Neural crest cell (in vitro differentiated cells): Measurements from ENCODE around the gene CDC5L. TPM values are rescaled to one million over a fixed set of nuclear protein-coding genes. Genes with fewer than 3 reads are reported as not detected.

Experiments
- DNase-seq: peaks from one replicate; pipeline ENCODE4 v3.0.0; 2021; ENCODE audit warnings: low read depth, mixed read lengths, low spot score
- H3K27ac Mint-ChIP-seq: one replicate; pipeline ENCODE4 v1.8.0; 2021; ENCODE audit warnings: mild to moderate bottlenecking, mixed read lengths; ENCODE audit not compliant: unreplicated experiment
- H3K27me3 Mint-ChIP-seq: 2 replicates; pipeline ENCODE4 v1.8.0; 2021; ENCODE audit warnings: low read depth, mild to moderate bottlenecking, mixed read lengths
- H3K36me3 Mint-ChIP-seq: 2 replicates; pipeline ENCODE4 v1.8.0; 2021; ENCODE audit warnings: low read depth, mild to moderate bottlenecking, mixed read lengths
- H3K4me1 Mint-ChIP-seq: 2 replicates; pipeline ENCODE4 v1.8.0; 2021; ENCODE audit warnings: mixed read lengths
- H3K4me3 Mint-ChIP-seq: one replicate; pipeline ENCODE4 v1.8.0; 2021; ENCODE audit warnings: mild to moderate bottlenecking, mixed read lengths
- H3K9me3 Mint-ChIP-seq: 2 replicates; pipeline ENCODE4 v1.8.0; 2021; ENCODE audit warnings: mixed read lengths
- total RNA-seq: library from RNA; stranded (reverse); gene quantifications from 2 replicates; pipeline ENCODE4 v1.2.1, GENCODE V29; 2021
- TF ChIP-seq, protein P1 (sequence below): fragments of 200-600 bp; sonication (generic); conservative IDR thresholded peaks from 2 replicates; pipeline ENCODE4 v1.5.0; 2021; ENCODE audit warnings: antibody characterized with exemption, mild to moderate bottlenecking

Gene CDC5L
- total RNA-seq, 1 donor from 2014 or later = 36.2 TPM

DNA sequence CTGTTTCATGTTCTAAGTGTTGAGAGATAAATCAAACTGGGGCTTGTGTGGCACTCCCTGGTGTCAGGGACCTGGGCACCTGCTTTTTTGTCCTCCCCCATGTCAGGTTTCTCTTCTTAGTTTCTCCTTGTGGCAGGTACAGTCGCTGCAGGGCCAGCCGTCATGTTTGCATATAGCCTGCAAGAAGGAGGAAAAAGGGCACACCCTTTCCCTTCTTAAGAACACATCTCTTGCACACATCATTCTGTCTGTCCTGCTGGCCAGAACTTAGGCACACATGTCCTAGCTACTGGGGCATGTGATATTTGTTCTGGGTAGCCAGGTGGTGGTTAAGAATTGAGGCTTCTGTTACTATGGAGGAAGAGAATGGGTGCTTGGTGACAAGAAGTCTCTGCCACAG lies 27.9 kb downstream of the CDC5L start:
- no peaks in the 10 kb centered on the region for H3K27me3 Mint-ChIP-seq

DNA sequence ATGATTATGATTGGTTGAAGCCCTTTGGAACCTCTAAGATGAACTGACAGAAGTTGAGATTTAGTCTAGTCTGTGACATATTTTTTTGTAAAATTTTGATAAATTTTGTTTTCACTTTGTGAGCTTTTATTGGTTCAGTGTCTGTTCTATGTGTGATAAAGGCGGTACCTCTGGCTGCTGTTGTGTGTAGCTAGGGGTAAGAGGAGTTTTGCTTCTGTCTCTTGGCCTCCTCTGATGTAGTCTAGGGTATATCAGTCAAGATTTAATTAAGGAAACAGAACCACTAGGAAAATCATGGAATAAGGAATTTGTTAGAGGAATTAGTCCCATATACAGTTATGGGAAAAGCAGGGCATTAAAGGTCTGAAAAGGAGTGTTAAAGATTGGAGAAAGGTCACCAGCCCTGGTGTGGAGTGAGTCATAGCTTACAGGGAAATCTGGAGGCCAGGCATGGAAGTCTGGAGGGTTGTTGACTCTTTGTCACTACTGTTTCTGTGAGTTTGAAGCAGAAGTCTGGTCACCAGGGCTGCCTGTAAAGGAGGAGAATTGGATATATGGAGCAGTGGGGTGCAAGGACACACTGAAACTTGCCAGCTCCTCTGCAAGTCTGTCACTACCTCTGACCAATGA lies 28.5 kb downstream of the CDC5L start:
- Mint-ChIP-seq H3K27ac (peak overlapping the region; percentile 19), H3K9me3 (peaks cover 7% of the 10 kb centered on the region), H3K27me3 (no peaks in the 10 kb centered on the region), H3K36me3 (peaks cover 49% of the 10 kb centered on the region), H3K4me3 (no peak overlapping the region), H3K4me1 (no peaks in the 10 kb centered on the region)
- DNase-seq = no peak
- TF ChIP-seq, protein P1, sequence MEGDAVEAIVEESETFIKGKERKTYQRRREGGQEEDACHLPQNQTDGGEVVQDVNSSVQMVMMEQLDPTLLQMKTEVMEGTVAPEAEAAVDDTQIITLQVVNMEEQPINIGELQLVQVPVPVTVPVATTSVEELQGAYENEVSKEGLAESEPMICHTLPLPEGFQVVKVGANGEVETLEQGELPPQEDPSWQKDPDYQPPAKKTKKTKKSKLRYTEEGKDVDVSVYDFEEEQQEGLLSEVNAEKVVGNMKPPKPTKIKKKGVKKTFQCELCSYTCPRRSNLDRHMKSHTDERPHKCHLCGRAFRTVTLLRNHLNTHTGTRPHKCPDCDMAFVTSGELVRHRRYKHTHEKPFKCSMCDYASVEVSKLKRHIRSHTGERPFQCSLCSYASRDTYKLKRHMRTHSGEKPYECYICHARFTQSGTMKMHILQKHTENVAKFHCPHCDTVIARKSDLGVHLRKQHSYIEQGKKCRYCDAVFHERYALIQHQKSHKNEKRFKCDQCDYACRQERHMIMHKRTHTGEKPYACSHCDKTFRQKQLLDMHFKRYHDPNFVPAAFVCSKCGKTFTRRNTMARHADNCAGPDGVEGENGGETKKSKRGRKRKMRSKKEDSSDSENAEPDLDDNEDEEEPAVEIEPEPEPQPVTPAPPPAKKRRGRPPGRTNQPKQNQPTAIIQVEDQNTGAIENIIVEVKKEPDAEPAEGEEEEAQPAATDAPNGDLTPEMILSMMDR = no peak

More for the DNA sequence above, 27.9 kb downstream of the CDC5L start:
- no peak for DNase-seq
- TF ChIP-seq, protein P1 = peak; percentile 10
- H3K36me3 Mint-ChIP-seq = peaks cover 45% of the 10 kb centered on the region
- peaks cover 8% of the 10 kb centered on the region for H3K9me3 Mint-ChIP-seq
- no peak overlapping the region for H3K27ac Mint-ChIP-seq
- no peak overlapping the region for H3K4me3 Mint-ChIP-seq
- H3K4me1 Mint-ChIP-seq = no peaks in the 10 kb centered on the region

DNA sequence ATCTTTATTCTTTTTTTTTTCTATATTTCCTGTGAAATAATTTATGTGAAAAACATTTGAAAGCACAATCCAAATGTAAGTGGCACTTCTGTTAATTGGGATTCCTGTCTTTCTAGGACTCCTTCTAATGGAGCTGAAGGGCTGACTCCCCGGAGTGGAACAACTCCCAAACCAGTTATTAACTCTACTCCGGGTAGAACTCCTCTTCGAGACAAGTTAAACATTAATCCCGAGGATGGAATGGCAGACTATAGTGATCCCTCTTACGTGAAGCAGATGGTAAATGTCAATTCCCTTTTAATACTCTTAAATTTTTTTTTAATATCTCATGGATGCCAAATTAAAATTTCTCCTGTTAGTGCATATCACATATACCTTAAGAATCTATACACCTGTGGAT lies 35.0 kb downstream of the CDC5L start:
- TF ChIP-seq, protein P1 = no peak
- no peak overlapping the region for H3K27ac Mint-ChIP-seq
- no peaks in the 10 kb centered on the region for H3K4me1 Mint-ChIP-seq
- no peak for DNase-seq
- no peaks in the 10 kb centered on the region for H3K9me3 Mint-ChIP-seq
- no peaks in the 10 kb centered on the region for H3K27me3 Mint-ChIP-seq
- H3K4me3 Mint-ChIP-seq = no peak overlapping the region
- peaks cover 25% of the 10 kb centered on the region for H3K36me3 Mint-ChIP-seq

DNA sequence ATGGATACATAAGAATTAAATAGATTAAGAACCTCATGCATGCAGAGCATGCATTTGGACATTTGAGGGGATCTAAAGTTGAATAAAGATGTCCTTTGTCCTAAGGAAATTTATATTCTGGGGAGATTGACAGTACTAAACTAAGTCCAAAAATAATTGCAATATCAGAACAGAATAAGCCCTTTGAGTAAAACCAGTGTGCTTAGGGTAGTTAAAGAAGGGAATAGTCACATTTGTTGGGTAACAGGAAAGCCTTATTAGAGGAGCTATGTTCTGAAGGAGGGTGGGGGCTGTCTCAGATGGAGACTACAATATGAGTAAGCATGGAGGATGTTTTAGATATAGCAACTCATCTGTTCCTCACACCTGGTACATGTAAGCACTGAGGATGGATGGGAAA lies 35.8 kb downstream of the CDC5L start:
- Mint-ChIP-seq H3K4me1 (no peaks in the 10 kb centered on the region), H3K36me3 (peaks cover 24% of the 10 kb centered on the region), H3K4me3 (no peak overlapping the region), H3K27me3 (no peaks in the 10 kb centered on the region), H3K9me3 (no peaks in the 10 kb centered on the region), H3K27ac (no peak overlapping the region)
- TF ChIP-seq, protein P1 = no peak
- no peak for DNase-seq

- Mint-ChIP-seq H3K4me1 (no peaks in the 10 kb centered on the region), H3K4me3 (no peak overlapping the region), H3K27me3 (no peaks in the 10 kb centered on the region), H3K27ac (no peak overlapping the region), H3K9me3 (no peaks in the 10 kb centered on the region), H3K36me3 (peaks cover 16% of the 10 kb centered on the region)
- DNase-seq = no peak
- TF ChIP-seq, protein P1 = no peak
Observed at GRCh38 chr6:44425951-44426350, 38.4 kb downstream of the CDC5L start.
